Stomach (tissue), 9 donors: Measurements from ENCODE around the gene ARMC12. TPM values are rescaled to one million over a fixed set of nuclear protein-coding genes. Genes with fewer than 3 reads are reported as not detected.

Source experiments
- DNase-seq, 2 donors: peaks; one replicate each; pipeline versions ENCODE4 v3.0.0 to v3.0.0-alpha.2; 2013 to 2019
- H3K27ac ChIP-seq, 5 donors: fragments of 200-600 bp in 4 of 5; sonication (generic) in 4 of 5; one replicate each; pipeline ENCODE4 v1.5.1; 2013 to 2019; ENCODE audit warnings: mild to moderate bottlenecking in 1 of 5, moderate library complexity in 1 of 5
- H3K27me3 ChIP-seq, 3 donors: fragments of 200-600 bp; sonication (generic); one replicate each; pipeline ENCODE4 v1.5.1; 2017 to 2019; ENCODE audit warnings: mixed run types in 1 of 3
- H3K36me3 ChIP-seq, 4 donors: fragments of 200-600 bp; sonication (generic); 1 replicate in 3 of 4; 2 replicates in 1 of 4; pipeline ENCODE4 v1.5.1; 2016 to 2019
- H3K4me1 ChIP-seq, 4 donors: fragments of 200-600 bp; sonication (generic); one replicate each; pipeline ENCODE4 v1.5.1; 2016 to 2019
- H3K4me3 ChIP-seq, 4 donors: fragments of 200-600 bp; sonication (generic) in 3 of 4; one replicate each; pipeline ENCODE4 v1.5.1; 2016 to 2019; ENCODE audit warnings: mild to moderate bottlenecking in 1 of 4
- H3K9me3 ChIP-seq, 4 donors: fragments of 200-600 bp; sonication (generic); one replicate each; pipeline ENCODE4 v1.5.1; 2016 to 2019
- EP300 ChIP-seq: sonication (generic); formaldehyde crosslinking; IDR thresholded peaks from one replicate; pipeline ENCODE4 v1.6.1; 2017; ENCODE audit warnings: antibody characterized with exemption
- POLR2A ChIP-seq, 4 donors: fragments of 450-650 bp; IDR thresholded peaks; one replicate each; pipeline ENCODE4 v1.6.1; 2016; ENCODE audit warnings: antibody characterized with exemption in 4 of 4, control low read depth in 2 of 4, mild to moderate bottlenecking in 1 of 4, moderate library complexity in 1 of 4
- POLR2AphosphoS5 ChIP-seq, 3 donors: sonication (generic); formaldehyde crosslinking; IDR thresholded peaks; one replicate each; pipeline ENCODE4 v1.6.1; 2016; ENCODE audit warnings: antibody characterized with exemption in 3 of 3
- WGBS, 5 donors: extraction: QIAGEN DNeasy Blood & Tissue Kit in 3 of 5; methylation state at CpG; one replicate each; pipeline versions ENCODE4 v1.1.5 to v1.1.7; 2013 to 2018; 5-methylcytosine and 5-hydroxymethylcytosine counted together
- intact Hi-C: fragments of 100-400 bp; cut with DNase I; formaldehyde crosslinking; loops from one replicate; pipeline ENCODE4 v1.15.1; 2023; ENCODE audit warnings: low total_unique reads
- polyA plus RNA-seq, 3 donors: library from polyadenylated mRNA; stranded (reverse); fragments of 200-250 nt; gene quantifications; one replicate each; pipeline ENCODE4 v1.2.3, GENCODE V29; 2013
- total RNA-seq, 5 donors: library from RNA; depleted of rRNA; stranded (reverse); fragments of >200 nt; gene quantifications; one replicate each; pipeline versions ENCODE4 v1.1.0 to v1.2.3, GENCODE V29; 2014 to 2016
- TF ChIP-seq, protein P1 (sequence below), 7 experiments: fragments of 450-650 bp in 4 of 7; fragments of 200-600 bp in 3 of 7; sonication (generic) in 3 of 7; IDR thresholded peaks; one replicate each; pipeline ENCODE4 v1.5.1; 2016 to 2019; ENCODE audit warnings: antibody characterized with exemption in 7 of 7, control low read depth in 2 of 7, mild to moderate bottlenecking in 1 of 7
- donor health status: healthy with polysubstance abuse.
- donor health status: Bipolar disorder and iron deficiency.
- donor health status: healthy.

The ARMC12 gene
- total and polyA plus RNA-seq, 8 donors = 1.1 to 2.5 (median 2.0) TPM; not detected in 5

DNA sequence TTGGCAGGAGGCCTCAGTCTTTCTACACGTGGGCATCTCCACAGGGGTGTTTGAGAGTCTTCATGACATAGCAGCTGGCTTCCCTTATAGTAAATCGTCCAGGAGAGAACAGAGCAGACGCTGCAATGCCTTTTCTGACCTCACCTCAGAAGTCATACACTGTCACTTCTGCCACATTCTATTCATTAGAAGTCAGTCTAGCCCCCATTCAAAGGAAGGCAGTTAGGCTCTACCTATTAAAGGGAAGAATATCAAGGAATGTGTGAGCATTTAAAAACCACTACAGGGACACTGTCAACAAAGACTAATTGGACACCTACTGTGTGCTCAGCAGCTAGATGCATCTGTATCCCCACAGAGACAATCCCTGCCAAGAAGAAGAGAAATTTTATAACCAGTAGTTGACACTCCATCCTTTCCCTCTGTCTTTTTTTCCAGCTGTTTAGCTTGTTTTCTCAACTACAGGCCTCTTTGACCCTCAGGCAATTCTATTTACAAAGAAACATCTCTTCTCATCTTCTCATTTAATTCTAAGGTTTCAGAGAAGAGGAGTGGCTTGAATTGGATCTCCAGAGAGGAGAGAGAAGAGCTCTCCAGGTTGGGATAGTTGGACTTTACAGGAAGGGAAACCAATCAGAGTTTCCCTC, 18.6 kb downstream of the ARMC12 start:
- TF ChIP-seq EP300 (no peak), POLR2A (IDR thresholded peaks at IDR 0.05) (no peak), POLR2AphosphoS5 (IDR thresholded peaks at IDR 0.05) (no peak)
- TF ChIP-seq, protein P1, sequence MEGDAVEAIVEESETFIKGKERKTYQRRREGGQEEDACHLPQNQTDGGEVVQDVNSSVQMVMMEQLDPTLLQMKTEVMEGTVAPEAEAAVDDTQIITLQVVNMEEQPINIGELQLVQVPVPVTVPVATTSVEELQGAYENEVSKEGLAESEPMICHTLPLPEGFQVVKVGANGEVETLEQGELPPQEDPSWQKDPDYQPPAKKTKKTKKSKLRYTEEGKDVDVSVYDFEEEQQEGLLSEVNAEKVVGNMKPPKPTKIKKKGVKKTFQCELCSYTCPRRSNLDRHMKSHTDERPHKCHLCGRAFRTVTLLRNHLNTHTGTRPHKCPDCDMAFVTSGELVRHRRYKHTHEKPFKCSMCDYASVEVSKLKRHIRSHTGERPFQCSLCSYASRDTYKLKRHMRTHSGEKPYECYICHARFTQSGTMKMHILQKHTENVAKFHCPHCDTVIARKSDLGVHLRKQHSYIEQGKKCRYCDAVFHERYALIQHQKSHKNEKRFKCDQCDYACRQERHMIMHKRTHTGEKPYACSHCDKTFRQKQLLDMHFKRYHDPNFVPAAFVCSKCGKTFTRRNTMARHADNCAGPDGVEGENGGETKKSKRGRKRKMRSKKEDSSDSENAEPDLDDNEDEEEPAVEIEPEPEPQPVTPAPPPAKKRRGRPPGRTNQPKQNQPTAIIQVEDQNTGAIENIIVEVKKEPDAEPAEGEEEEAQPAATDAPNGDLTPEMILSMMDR (IDR thresholded peaks at IDR 0.05) = no peak
- no peak overlapping the region for H3K27ac ChIP-seq

DNA sequence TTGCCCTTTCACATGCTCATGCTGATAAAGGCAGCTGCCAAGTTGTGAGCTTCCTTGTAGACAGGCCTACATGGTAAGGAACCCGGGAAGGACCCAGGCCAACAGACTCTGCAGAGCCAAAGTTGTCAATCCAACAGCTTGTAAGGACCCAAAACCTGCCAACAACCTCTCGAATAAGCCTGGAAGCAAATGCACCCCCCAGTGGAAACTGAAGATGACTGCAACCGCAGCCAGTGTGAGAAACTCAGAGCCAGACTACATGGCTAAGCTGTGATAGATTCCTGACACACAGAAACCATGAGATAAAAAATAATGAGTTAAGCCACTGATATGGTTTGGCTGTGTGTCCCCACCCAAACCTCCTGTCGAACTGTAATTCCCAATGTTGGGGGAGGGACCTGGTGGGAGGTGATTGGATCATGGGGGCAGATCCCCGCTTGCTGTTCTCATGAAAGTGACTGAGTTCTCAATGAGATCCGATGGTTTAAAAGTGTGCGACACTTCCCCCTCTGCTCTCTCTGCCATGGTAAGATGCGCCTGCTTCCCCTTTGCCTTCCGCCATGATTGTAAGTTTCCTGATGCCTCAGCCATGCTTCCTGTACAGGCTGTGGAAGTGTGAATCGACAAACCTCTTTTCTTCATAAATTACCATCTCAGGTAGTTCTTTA, 20.8 kb downstream of the ARMC12 start:
- no peak overlapping the region for H3K27ac ChIP-seq
- TF ChIP-seq POLR2A (IDR thresholded peaks at IDR 0.05) (no peak), EP300 (no peak), POLR2AphosphoS5 (IDR thresholded peaks at IDR 0.05) (no peak)
- TF ChIP-seq, protein P1 (IDR thresholded peaks at IDR 0.05) = peak in 2 of 7 experiments; percentile 9 to 26
- no peaks in the 10 kb centered on the region for H3K4me1 ChIP-seq
- H3K4me3 ChIP-seq = no peak overlapping the region
- no peaks in the 10 kb centered on the region for H3K9me3 ChIP-seq
- peak in 1 of 2 donors; percentile 55 for DNase-seq
- no peaks in the 10 kb centered on the region for H3K36me3 ChIP-seq
- intact Hi-C loops = no loop called here
- peaks cover 0 to 44% (median 13%) of the 10 kb centered on the region in 3 donors for H3K27me3 ChIP-seq
- WGBS, 5 donors = 48 to 58% (median 52%) methylated on average over 10 of the region's 10 CpGs

More for the DNA sequence above, 18.6 kb downstream of the ARMC12 start:
- H3K4me3 ChIP-seq = no peak overlapping the region
- no peaks in the 10 kb centered on the region for H3K9me3 ChIP-seq
- WGBS, 5 donors = 22 to 75% (median 53%) methylated on average over 3 of the region's 3 CpGs
- intact Hi-C loops = no loop called here
- no peak for DNase-seq
- peaks cover 0 to 22% (median 5%) of the 10 kb centered on the region in 3 donors for H3K27me3 ChIP-seq
- no peaks in the 10 kb centered on the region for H3K4me1 ChIP-seq
- H3K36me3 ChIP-seq = no peaks in the 10 kb centered on the region

DNA sequence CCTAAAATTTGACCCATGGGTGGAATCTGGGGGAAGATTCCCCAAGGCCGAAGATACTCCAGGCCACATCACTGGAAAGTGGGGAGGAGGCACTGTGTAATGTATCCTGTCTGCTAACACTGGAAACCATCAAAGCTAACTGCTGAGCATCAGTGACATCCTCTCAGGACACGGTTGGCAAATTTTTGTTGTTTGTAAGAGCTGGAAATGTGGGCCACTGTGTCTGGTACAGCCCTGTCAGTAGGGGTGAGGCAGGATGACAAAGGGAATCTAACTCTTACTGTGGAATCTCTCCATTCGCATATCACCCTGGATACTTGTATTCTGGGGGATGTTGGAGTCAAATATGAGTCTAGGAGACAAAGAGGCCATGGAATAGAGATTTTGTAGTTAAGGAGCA, 22.6 kb downstream of the ARMC12 start:
- 77 to 84% (median 80%) methylated on average over 2 to 3 of the region's 3 CpGs for WGBS, 5 donors
- Histone ChIP-seq H3K4me1 (peaks cover 2 to 6% (median 6%) of the 10 kb centered on the region in 4 donors), H3K36me3 (no peaks in the 10 kb centered on the region), H3K9me3 (no peaks in the 10 kb centered on the region), H3K27me3 (peaks cover 0 to 61% (median 18%) of the 10 kb centered on the region in 3 donors), H3K27ac (no peak overlapping the region), H3K4me3 (no peak overlapping the region)
- no peak for DNase-seq
- intact Hi-C loops = no loop called here
- TF ChIP-seq EP300 (no peak), POLR2A (IDR thresholded peaks at IDR 0.05) (no peak), POLR2AphosphoS5 (IDR thresholded peaks at IDR 0.05) (no peak)
- TF ChIP-seq, protein P1 (IDR thresholded peaks at IDR 0.05) = no peak

DNA sequence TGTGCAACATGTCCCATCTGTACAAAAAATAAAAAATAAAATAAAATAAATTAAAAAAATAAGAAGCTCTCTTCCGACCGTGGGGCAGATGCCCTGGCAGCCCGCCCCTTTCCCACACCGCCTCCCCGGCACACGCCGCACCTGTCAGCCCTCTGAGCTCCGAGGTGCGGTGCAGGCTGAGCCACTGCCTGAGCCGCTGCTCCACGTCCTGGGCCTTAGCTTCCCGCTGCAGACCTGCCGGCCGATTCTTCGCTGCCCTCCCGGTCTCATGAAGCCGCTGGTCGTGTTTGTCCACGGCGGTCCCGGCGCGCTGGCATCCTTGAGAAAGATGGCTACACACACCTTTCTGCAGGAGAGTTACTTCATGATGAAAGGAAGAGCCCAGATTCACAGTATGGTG, 28.9 kb downstream of the ARMC12 start:
- H3K27ac ChIP-seq = no peak overlapping the region
- 42 to 87% (median 83%) methylated on average over 22 to 23 of the region's 23 CpGs for WGBS, 5 donors
- peaks cover 6 to 11% (median 6%) of the 10 kb centered on the region in 4 donors for H3K4me1 ChIP-seq
- H3K36me3 ChIP-seq = no peaks in the 10 kb centered on the region
- H3K4me3 ChIP-seq = no peak overlapping the region
- no peak for DNase-seq
- intact Hi-C loops = no loop called here
- peaks cover 0 to 61% (median 17%) of the 10 kb centered on the region in 3 donors for H3K27me3 ChIP-seq
- H3K9me3 ChIP-seq = no peaks in the 10 kb centered on the region
- TF ChIP-seq, protein P1 (IDR thresholded peaks at IDR 0.05) = no peak
